Gastrocnemius medialis (tissue), 4 donors: ENCODE measurements around the gene SLC1A1. TPM values are rescaled to one million over a fixed set of nuclear protein-coding genes. Genes with fewer than 3 reads are reported as not detected.

Experiments
- ATAC-seq, 2 donors: fragments of 150-250 bp; one replicate each; pipeline ENCODE4 v1.9.1; 2016
- DNase-seq, 2 donors: peaks; one replicate each; pipeline ENCODE4 v3.0.0-alpha.2; 2019
- H3K27ac ChIP-seq, 4 donors: fragments of 200-600 bp; sonication (generic); 1 replicate in 1 of 4; 2 replicates in 3 of 4; pipeline ENCODE4 v1.5.1; 2016 to 2018; ENCODE audit warnings: mild to moderate bottlenecking in 2 of 4, moderate library complexity in 1 of 4
- H3K27me3 ChIP-seq, 3 donors: fragments of 200-600 bp; sonication (generic) in 2 of 3; 1 replicate in 1 of 3; 2 replicates in 2 of 3; pipeline versions ENCODE4 v1.5.1 to v1.6.0; 2016 to 2019; ENCODE audit warnings: mild to moderate bottlenecking in 1 of 3, moderate library complexity in 1 of 3
- H3K36me3 ChIP-seq, 2 donors: fragments of 200-600 bp; sonication (generic) in 1 of 2; one replicate each; pipeline ENCODE4 v1.5.1; 2017 to 2018
- H3K4me1 ChIP-seq, 2 donors: fragments of 200-600 bp; sonication (generic) in 1 of 2; one replicate each; pipeline ENCODE4 v1.5.1; 2016 to 2017; ENCODE audit warnings: mild to moderate bottlenecking in 2 of 2
- H3K4me3 ChIP-seq, 4 donors: fragments of 200-600 bp; sonication (generic) in 3 of 4; 1 replicate in 1 of 4; 2 replicates in 3 of 4; pipeline ENCODE4 v1.5.1; 2016 to 2019; ENCODE audit warnings: mild to moderate bottlenecking in 2 of 4
- H3K9me3 ChIP-seq, 3 donors: fragments of 200-600 bp; sonication (generic) in 2 of 3; 1 replicate in 1 of 3; 2 replicates in 2 of 3; pipeline ENCODE4 v1.5.1; 2016 to 2019
- CTCF ChIP-seq, 5 experiments: fragments of 450-650 bp in 3 of 5; fragments of 200-600 bp in 2 of 5; sonication (generic) in 2 of 5; IDR thresholded peaks in 4 of 5; conservative IDR thresholded peaks in 1 of 5; 1 replicate in 4 of 5; 2 replicates in 1 of 5; pipeline ENCODE4 v1.5.1; 2016 to 2019; ENCODE audit warnings: antibody characterized with exemption in 5 of 5, mild to moderate bottlenecking in 3 of 5, moderate library complexity in 3 of 5
- POLR2A ChIP-seq, 2 donors: fragments of 450-650 bp; IDR thresholded peaks; one replicate each; pipeline ENCODE4 v1.6.1; 2017; ENCODE audit warnings: antibody characterized with exemption in 2 of 2, mild to moderate bottlenecking in 2 of 2, moderate library complexity in 2 of 2
- in situ Hi-C, 4 donors: fragments of 200-750 bp; cut with MboI; loops; one replicate each; pipeline versions ENCODE4 v1.15.0 to v1.8.0; 2017; ENCODE audit warnings: low sequenced_read_pairs in 4 of 4
- intact Hi-C: fragments of 100-400 bp; cut with DNase I; formaldehyde crosslinking; loops from one replicate; pipeline ENCODE4 v1.15.1; 2023; ENCODE audit warnings: low total_unique reads
- total RNA-seq, 4 donors: library from RNA; depleted of rRNA; stranded (reverse); fragments of >200 nt; gene quantifications; one replicate each; pipeline versions ENCODE4 v1.1.0 to v1.2.3, GENCODE V29; 2016

SLC1A1 gene
- total RNA-seq, 4 donors from 2014 or later: 1.2 to 2.2 (median 1.6) TPM

GRCh38 chr9:4537581-4537980, 47.3 kb downstream of the SLC1A1 start:
- in situ Hi-C loops (no loop called here), intact Hi-C loops (no loop called here)
- Histone ChIP-seq H3K4me1 (no peaks in the 10 kb centered on the region), H3K27me3 (no peaks in the 10 kb centered on the region), H3K9me3 (no peaks in the 10 kb centered on the region), H3K4me3 (no peak overlapping the region), H3K27ac (no peak overlapping the region), H3K36me3 (no peaks in the 10 kb centered on the region)
- no peak for TF ChIP-seq CTCF (IDR thresholded peaks at IDR 0.05 in 4 of 5, conservative IDR thresholded peaks at IDR 0.05 in 1 of 5)
- no peak for TF ChIP-seq POLR2A (IDR thresholded peaks at IDR 0.05)
- ATAC-seq (no peak), DNase-seq (no peak)

- in situ Hi-C loops (no loop called here), intact Hi-C loops (no loop called here)
- Histone ChIP-seq H3K4me3 (no peak overlapping the region), H3K4me1 (no peaks in the 10 kb centered on the region), H3K9me3 (no peaks in the 10 kb centered on the region), H3K27ac (no peak overlapping the region), H3K36me3 (no peaks in the 10 kb centered on the region), H3K27me3 (no peaks in the 10 kb centered on the region)
- no peak for ATAC-seq
- TF ChIP-seq POLR2A (IDR thresholded peaks at IDR 0.05) (no peak), CTCF (IDR thresholded peaks at IDR 0.05 in 4 of 5, conservative IDR thresholded peaks at IDR 0.05 in 1 of 5) (no peak)
- DNase-seq: no peak
These were observed 47.8 kb downstream of the SLC1A1 start for GRCh38 chr9:4538107-4538506.

- intact Hi-C loops: no loop called here
- Histone ChIP-seq H3K4me3 (no peak overlapping the region), H3K27ac (no peak overlapping the region), H3K9me3 (no peaks in the 10 kb centered on the region), H3K27me3 (no peaks in the 10 kb centered on the region), H3K36me3 (no peaks in the 10 kb centered on the region), H3K4me1 (no peaks in the 10 kb centered on the region)
- in situ Hi-C loops: no loop called here
- no peak for DNase-seq
- no peak for ATAC-seq
- TF ChIP-seq CTCF (IDR thresholded peaks at IDR 0.05 in 4 of 5, conservative IDR thresholded peaks at IDR 0.05 in 1 of 5): no peak
- no peak for TF ChIP-seq POLR2A (IDR thresholded peaks at IDR 0.05)
These were observed 48.4 kb downstream of the SLC1A1 start for GRCh38 chr9:4538621-4539020.

- H3K27ac ChIP-seq: no peak overlapping the region
- no peaks in the 10 kb centered on the region for H3K9me3 ChIP-seq
- no peak overlapping the region for H3K4me3 ChIP-seq
- ATAC-seq: no peak
- in situ Hi-C loops (no loop called here), intact Hi-C loops (no loop called here)
- no peak for DNase-seq
- no peaks in the 10 kb centered on the region for H3K27me3 ChIP-seq
- no peaks in the 10 kb centered on the region for H3K36me3 ChIP-seq
- TF ChIP-seq POLR2A (IDR thresholded peaks at IDR 0.05): no peak
- TF ChIP-seq CTCF (IDR thresholded peaks at IDR 0.05 in 4 of 5, conservative IDR thresholded peaks at IDR 0.05 in 1 of 5): no peak
- H3K4me1 ChIP-seq: no peaks in the 10 kb centered on the region
These were observed 50.2 kb downstream of the SLC1A1 start for GRCh38 chr9:4540425-4540824.

GRCh38 chr9:4541281-4541680, 51.0 kb downstream of the SLC1A1 start:
- intact Hi-C loops: no loop called here
- ATAC-seq: no peak
- no peaks in the 10 kb centered on the region for H3K9me3 ChIP-seq

More at GRCh38 chr9:4541281-4541680, 51.0 kb downstream of the SLC1A1 start:
- in situ Hi-C loops: no loop called here
- DNase-seq: no peak
- H3K36me3 ChIP-seq: no peaks in the 10 kb centered on the region
- H3K27ac ChIP-seq: no peak overlapping the region
- H3K4me3 ChIP-seq: no peak overlapping the region
- no peak for TF ChIP-seq CTCF (IDR thresholded peaks at IDR 0.05 in 4 of 5, conservative IDR thresholded peaks at IDR 0.05 in 1 of 5)
- no peak for TF ChIP-seq POLR2A (IDR thresholded peaks at IDR 0.05)
- H3K27me3 ChIP-seq: no peaks in the 10 kb centered on the region
- no peaks in the 10 kb centered on the region for H3K4me1 ChIP-seq
